K562 (cell line): ENCODE results near the gene FSCN2. TPM values are rescaled to one million over a fixed set of nuclear protein-coding genes. Genes with fewer than 3 reads are reported as not detected.
A peak's percentile ranks its signal among the peaks of the same experiment; 100 is the strongest.

ENCODE experiments used
- ATAC-seq: fragments of 200-7000 bp; cut with Tn5 transposase; 3 replicates; pipeline ENCODE4 v1.9.1; 2020; ENCODE audit warnings: moderate library complexity
- BruUV-seq: library from RNA; stranded (reverse); fragments of 400-500 nt; replicated peaks from 2 replicates; lab custom pipeline; 2021; lab: Mats Ljungman, UMichigan
- CTCF ChIA-PET: fragments of 300-600 bp; formaldehyde crosslinking; extraction: SDS; loops from one replicate; lab custom pipeline; 2021; ENCODE audit warnings: low intra/inter-chr PET ratio; lab: Yijun Ruan, JAX
- POLR2A ChIA-PET: fragments of 300-600, 350-650 bp; sonication (Branson Sonifier 250); formaldehyde crosslinking; extraction: SDS; loops from one replicate; lab custom pipeline; 2021; ENCODE audit warnings: antibody characterized with exemption, inconsistent platforms; lab: Yijun Ruan, JAX
- DNase-seq, 4 experiments: peaks; one replicate each; pipeline versions ENCODE4 v3.0.0 to v3.0.0-alpha.2; 2011 to 2018; ENCODE audit warnings: low spot score in 3 of 4, mixed read lengths in 3 of 4; ENCODE audit errors: extremely low read depth in 1 of 4
- FAIRE-seq: peaks from 2 replicates; lab custom pipeline; 2011; peaks lifted over from hg19 to GRCh38; lab: Jason Lieb, UNC
- H2AFZ ChIP-seq: 2 replicates; pipeline ENCODE4 v1.6.0; 2011; ENCODE audit warnings: low read depth, low read length, control low read depth, inconsistent platforms
- H3K27ac ChIP-seq: fragments of 200-600 bp; 3 replicates; pipeline ENCODE4 v1.8.0; 2011; ENCODE audit warnings: low read depth, mild to moderate bottlenecking, control low read depth, inconsistent platforms, low read length, moderate library complexity, mixed read lengths; ENCODE audit errors: extremely low read depth
- H3K27me3 ChIP-seq, 2 experiments: fragments of 300-600 bp in 1 of 2; 2 replicates in 1 of 2; 3 replicates in 1 of 2; pipeline versions ENCODE4 v1.6.0 to v1.8.0; 2011; ENCODE audit warnings: inconsistent platforms in 2 of 2, low read length in 2 of 2, mild to moderate bottlenecking in 1 of 2, mixed read lengths in 1 of 2, moderate library complexity in 1 of 2; ENCODE audit not compliant: control insufficient read depth in 2 of 2, insufficient read depth in 2 of 2
- H3K36me3 ChIP-seq: fragments of 300-600 bp; 3 replicates; pipeline ENCODE4 v1.8.0; 2011; ENCODE audit warnings: mild to moderate bottlenecking, low read length, inconsistent platforms; ENCODE audit not compliant: control insufficient read depth, insufficient read depth
- H3K4me1 ChIP-seq, 2 experiments: fragments of 200-600 bp in 1 of 2; replicated peaks in 1 of 2; 2 replicates in 1 of 2; 3 replicates in 1 of 2; pipeline versions ENCODE4 v1.5.1 to v1.8.0; 2011; ENCODE audit warnings: inconsistent platforms in 2 of 2, low read length in 2 of 2, mild to moderate bottlenecking in 1 of 2, mixed read lengths in 1 of 2, moderate library complexity in 1 of 2; ENCODE audit not compliant: control insufficient read depth in 2 of 2, insufficient read depth in 2 of 2
- H3K4me2 ChIP-seq: 2 replicates; pipeline ENCODE4 v1.6.1; 2011; ENCODE audit warnings: low read length, control low read depth, inconsistent platforms, mixed read lengths; ENCODE audit not compliant: insufficient read depth
- H3K4me3 ChIP-seq: fragments of 200-600 bp; sonication (generic), shearing (Covaris generic); 2 replicates; pipeline ENCODE4 v1.5.1; 2016; ENCODE audit warnings: control low read depth, inconsistent platforms
- H3K79me2 ChIP-seq: fragments of 200-600 bp; 3 replicates; pipeline ENCODE4 v1.8.0; 2011; ENCODE audit warnings: low read length, inconsistent platforms; ENCODE audit not compliant: control insufficient read depth, insufficient read depth
- H3K9ac ChIP-seq, 2 experiments: 2 replicates each; pipeline versions ENCODE4 v1.6.0 to v1.6.1; 2011; ENCODE audit warnings: low read depth in 2 of 2, low read length in 2 of 2, control low read depth in 1 of 2, inconsistent platforms in 1 of 2, mild to moderate bottlenecking in 1 of 2, mixed read lengths in 1 of 2; ENCODE audit not compliant: insufficient read depth in 1 of 2
- H3K9me1 ChIP-seq: one replicate; pipeline ENCODE4 v1.6.0; 2011; ENCODE audit warnings: inconsistent platforms, mild to moderate bottlenecking, low read length, moderate library complexity; ENCODE audit not compliant: control insufficient read depth, insufficient read depth
- H3K9me3 ChIP-seq: replicated peaks from 2 replicates; pipeline ENCODE4 v1.5.1; 2011; ENCODE audit warnings: low read depth, low read length, inconsistent platforms; ENCODE audit not compliant: control insufficient read depth, insufficient read depth
- H4K20me1 ChIP-seq: replicated peaks from 2 replicates; pipeline ENCODE4 v1.6.1; 2011; ENCODE audit warnings: low read length, inconsistent platforms, mixed read lengths; ENCODE audit not compliant: control insufficient read depth, insufficient read depth
- FOXK2 ChIP-seq, 2 experiments: fragments of 450-650 bp; IDR thresholded peaks in 1 of 2; conservative IDR thresholded peaks in 1 of 2; 2 replicates each; pipeline ENCODE4 v1.6.1; 2016; ENCODE audit warnings: low read depth in 2 of 2, mild to moderate bottlenecking in 1 of 2
- HDAC2 ChIP-seq: fragments of 450-650 bp; IDR thresholded peaks from 2 replicates; pipeline ENCODE4 v1.6.1; 2016; ENCODE audit warnings: mild to moderate bottlenecking
- MED1 ChIP-seq: sonication (generic); formaldehyde crosslinking; IDR thresholded peaks from 2 replicates; pipeline ENCODE4 v1.8.1; 2023; ENCODE audit warnings: missing genetic modification reagents, borderline replicate concordance
- SUPT5H ChIP-seq: fragments of 450-650 bp; IDR thresholded peaks from 2 replicates; pipeline ENCODE4 v1.6.1; 2016
- TARDBP ChIP-seq: fragments of 450-650 bp; IDR thresholded peaks from 2 replicates; pipeline ENCODE4 v1.6.1; 2016
- YBX1 ChIP-seq: fragments of 450-650 bp; IDR thresholded peaks from 2 replicates; pipeline ENCODE4 v1.7.1; 2016; ENCODE audit warnings: mild to moderate bottlenecking
- ZNF140 ChIP-seq: fragments of 250-450 bp; sonication (Bioruptor Pico); IDR thresholded peaks from 2 replicates; pipeline ENCODE4 v1.8.0; 2021; ENCODE audit warnings: moderate library complexity, mild to moderate bottlenecking, inconsistent platforms
- WGBS: fragments of 100-300 bp; shearing (Covaris generic); methylation state at CpG from one replicate; pipeline ENCODE4 v1.1.6; 2016; ENCODE audit warnings: low coverage, mixed read lengths; ENCODE audit not compliant: insufficient coverage; ENCODE audit errors: missing lambda C conversion rate; 5-methylcytosine and 5-hydroxymethylcytosine counted together
- in situ Hi-C: fragments of 300-500 bp; cut with MboI; formaldehyde crosslinking; loops from 4 replicates; pipeline ENCODE4 v1.15.0; 2018; ENCODE audit warnings: inconsistent platforms, mixed read lengths
- intact Hi-C: fragments of 100-400 bp; cut with micrococcal nuclease; formaldehyde crosslinking; loops from 2 replicates; pipeline ENCODE4 v1.14.2; 2022
- polyA plus RNA-seq, 8 experiments: library from polyadenylated mRNA; depleted of rRNA in 4 of 8; stranded (reverse) in 5 of 8; unstranded in 3 of 8; fragments of >200 nt; fragmentation: Nextera tagmentation in 2 of 8; fragmentation: Illumina TruSeq in 1 of 8; extraction: Ambion mirVana in 2 of 8; extraction: Trizol in 1 of 8; gene quantifications; 2 replicates each; pipeline versions ENCODE4 v1.2.1 to v1.2.3, GENCODE V29; 2011 to 2014; ENCODE audit warnings: inconsistent platforms in 1 of 8, missing spikeins in 1 of 8
- total RNA-seq, 7 experiments: library from RNA; depleted of rRNA in 6 of 7; stranded (reverse); fragments of >200 nt in 6 of 7; fragmentation: Illumina TruSeq in 2 of 7; extraction: Trizol in 2 of 7; gene quantifications; 2 replicates each; pipeline versions ENCODE4 v1.2.1 to v1.2.3, GENCODE V29; 2011 to 2021; ENCODE audit warnings: low replicate concordance in 1 of 7
- TF ChIP-seq, protein P1 (sequence below), 2 experiments: IDR thresholded peaks in 1 of 2; conservative IDR thresholded peaks in 1 of 2; 2 replicates each; pipeline ENCODE4 v1.6.1; 2016; ENCODE audit warnings: low read depth in 2 of 2, mild to moderate bottlenecking in 1 of 2, missing compliant biosample characterization in 1 of 2, missing genetic modification characterization in 1 of 2, moderate library complexity in 1 of 2
- TF ChIP-seq, protein P2 (sequence below): sonication (generic); formaldehyde crosslinking; IDR thresholded peaks from 2 replicates; pipeline ENCODE4 v1.8.1; 2023; ENCODE audit warnings: mild to moderate bottlenecking, missing genetic modification reagents
- TF ChIP-seq, protein P3 (sequence below): IDR thresholded peaks from 2 replicates; pipeline ENCODE4 v1.6.1; 2012; ENCODE audit warnings: low read depth, low read length, improper control_type of control experiment, borderline replicate concordance

The FSCN2 gene
- total and polyA plus RNA-seq, 9 of the 15 experiments (the other 6 are each of a cell fraction or from before 2014, with no cell fraction given) = 0.08 TPM; not detected in 8

DNA sequence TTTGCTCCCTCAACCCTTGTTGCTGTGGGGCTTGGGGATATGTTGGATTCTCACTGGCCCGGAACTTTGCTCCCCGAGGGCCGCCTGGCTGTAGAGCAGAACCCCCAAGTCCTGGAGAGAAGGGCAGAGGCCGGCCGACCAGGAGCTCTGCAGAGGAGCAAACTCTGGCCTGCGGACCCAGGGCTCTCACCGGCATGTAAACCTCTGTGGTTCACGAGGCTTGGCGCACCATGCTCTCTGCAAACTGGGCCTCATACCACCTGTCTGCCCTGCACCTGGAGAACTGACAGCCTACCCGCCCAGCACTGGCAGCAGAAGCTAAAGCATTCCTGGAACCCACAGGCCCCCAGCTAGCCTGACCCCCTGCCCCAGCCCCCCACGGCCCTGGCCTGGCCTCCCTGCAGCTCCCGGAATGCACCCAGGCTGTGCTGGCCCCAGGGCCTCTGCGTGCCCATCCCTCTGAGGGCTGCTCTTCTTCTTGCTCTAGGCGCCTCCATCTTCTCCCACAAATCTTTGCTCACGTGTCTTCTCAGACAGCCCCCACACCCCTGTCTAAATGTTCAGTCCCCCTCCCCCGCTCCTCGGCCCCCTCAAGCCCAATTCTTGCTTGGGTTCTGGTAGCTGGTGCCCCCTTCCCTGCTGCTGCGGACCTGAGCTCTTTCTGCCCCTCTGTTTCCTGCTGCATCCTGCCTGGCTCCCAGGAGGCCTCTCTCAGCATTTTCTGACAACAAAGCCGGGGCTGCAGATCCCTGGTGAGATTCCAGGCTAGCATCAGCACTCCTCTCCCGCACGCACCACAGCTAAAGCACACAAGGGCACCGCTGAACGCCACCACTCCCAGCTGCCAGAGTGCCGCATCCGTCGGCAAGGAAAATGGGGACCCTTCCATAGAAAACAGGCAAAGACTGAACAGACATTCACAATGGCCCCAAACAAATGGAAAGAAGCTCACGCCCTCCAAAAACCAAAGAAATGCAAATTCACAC, 38.9 kb upstream of the FSCN2 start:
- DNase-seq (no peak), FAIRE-seq (no peak), ATAC-seq (no peak)
- no TSS peak for BruUV-seq
- POLR2A ChIA-PET = interaction anchor here (0.5 to 3.1 kb wide), 10 partner anchors 11 to 224 kb away, joined by 3 to 18 read pairs (median 6); partner anchors contain the start of gene ACTG1
- Histone ChIP-seq H3K4me1 (peaks cover 14 to 56% of the 10 kb centered on the region in 2 experiments), H3K9me1 (no peaks in the 10 kb centered on the region), H3K9me3 (no peaks in the 10 kb centered on the region), H3K27me3 (no peaks in the 10 kb centered on the region; a peak in 1 of 5 replicates), H4K20me1 (no peaks in the 10 kb centered on the region), H3K79me2 (peaks cover 11% of the 10 kb centered on the region; the same call in 2 of the 3 replicates), H3K36me3 (no peaks in the 10 kb centered on the region), H3K27ac (no peak overlapping the region), H3K9ac (peak overlapping the region in 1 of 2 experiments; percentile 98; a peak in 1 of 4 replicates), H3K4me3 (no peak overlapping the region), H2AFZ (no peak overlapping the region), H3K4me2 (no peak overlapping the region)
- 81% methylated on average over 16 of the region's 27 CpGs for WGBS
- intact Hi-C loops = loop anchor here (10.0 kb wide), 1 partner anchor 195 kb away; the partner anchor contains the start of gene SLC38A10
- in situ Hi-C loops = no loop called here
- CTCF ChIA-PET = no interaction called here
- TF ChIP-seq YBX1 (no peak), SUPT5H (no peak), TARDBP (no peak), HDAC2 (no peak), MED1 (no peak), ZNF140 (CRISPR knock-in tag) (no peak), FOXK2 (conservative IDR thresholded peaks at IDR 0.05 in 1 of 2, IDR thresholded peaks at IDR 0.05 in 1 of 2; ENCODE audit: low read depth in 2 of 2) (no peak)
- TF ChIP-seq, protein P1, sequence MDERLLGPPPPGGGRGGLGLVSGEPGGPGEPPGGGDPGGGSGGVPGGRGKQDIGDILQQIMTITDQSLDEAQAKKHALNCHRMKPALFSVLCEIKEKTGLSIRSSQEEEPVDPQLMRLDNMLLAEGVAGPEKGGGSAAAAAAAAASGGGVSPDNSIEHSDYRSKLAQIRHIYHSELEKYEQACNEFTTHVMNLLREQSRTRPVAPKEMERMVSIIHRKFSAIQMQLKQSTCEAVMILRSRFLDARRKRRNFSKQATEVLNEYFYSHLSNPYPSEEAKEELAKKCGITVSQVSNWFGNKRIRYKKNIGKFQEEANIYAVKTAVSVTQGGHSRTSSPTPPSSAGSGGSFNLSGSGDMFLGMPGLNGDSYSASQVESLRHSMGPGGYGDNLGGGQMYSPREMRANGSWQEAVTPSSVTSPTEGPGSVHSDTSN (CRISPR knock-in tag; IDR thresholded peaks at IDR 0.05; ENCODE audit: low read depth) = no peak
- TF ChIP-seq, protein P1 (tag; conservative IDR thresholded peaks at IDR 0.05; ENCODE audit: low read depth) = no peak
- TF ChIP-seq, protein P2, sequence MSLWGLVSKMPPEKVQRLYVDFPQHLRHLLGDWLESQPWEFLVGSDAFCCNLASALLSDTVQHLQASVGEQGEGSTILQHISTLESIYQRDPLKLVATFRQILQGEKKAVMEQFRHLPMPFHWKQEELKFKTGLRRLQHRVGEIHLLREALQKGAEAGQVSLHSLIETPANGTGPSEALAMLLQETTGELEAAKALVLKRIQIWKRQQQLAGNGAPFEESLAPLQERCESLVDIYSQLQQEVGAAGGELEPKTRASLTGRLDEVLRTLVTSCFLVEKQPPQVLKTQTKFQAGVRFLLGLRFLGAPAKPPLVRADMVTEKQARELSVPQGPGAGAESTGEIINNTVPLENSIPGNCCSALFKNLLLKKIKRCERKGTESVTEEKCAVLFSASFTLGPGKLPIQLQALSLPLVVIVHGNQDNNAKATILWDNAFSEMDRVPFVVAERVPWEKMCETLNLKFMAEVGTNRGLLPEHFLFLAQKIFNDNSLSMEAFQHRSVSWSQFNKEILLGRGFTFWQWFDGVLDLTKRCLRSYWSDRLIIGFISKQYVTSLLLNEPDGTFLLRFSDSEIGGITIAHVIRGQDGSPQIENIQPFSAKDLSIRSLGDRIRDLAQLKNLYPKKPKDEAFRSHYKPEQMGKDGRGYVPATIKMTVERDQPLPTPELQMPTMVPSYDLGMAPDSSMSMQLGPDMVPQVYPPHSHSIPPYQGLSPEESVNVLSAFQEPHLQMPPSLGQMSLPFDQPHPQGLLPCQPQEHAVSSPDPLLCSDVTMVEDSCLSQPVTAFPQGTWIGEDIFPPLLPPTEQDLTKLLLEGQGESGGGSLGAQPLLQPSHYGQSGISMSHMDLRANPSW = no peak
- TF ChIP-seq, protein P3, sequence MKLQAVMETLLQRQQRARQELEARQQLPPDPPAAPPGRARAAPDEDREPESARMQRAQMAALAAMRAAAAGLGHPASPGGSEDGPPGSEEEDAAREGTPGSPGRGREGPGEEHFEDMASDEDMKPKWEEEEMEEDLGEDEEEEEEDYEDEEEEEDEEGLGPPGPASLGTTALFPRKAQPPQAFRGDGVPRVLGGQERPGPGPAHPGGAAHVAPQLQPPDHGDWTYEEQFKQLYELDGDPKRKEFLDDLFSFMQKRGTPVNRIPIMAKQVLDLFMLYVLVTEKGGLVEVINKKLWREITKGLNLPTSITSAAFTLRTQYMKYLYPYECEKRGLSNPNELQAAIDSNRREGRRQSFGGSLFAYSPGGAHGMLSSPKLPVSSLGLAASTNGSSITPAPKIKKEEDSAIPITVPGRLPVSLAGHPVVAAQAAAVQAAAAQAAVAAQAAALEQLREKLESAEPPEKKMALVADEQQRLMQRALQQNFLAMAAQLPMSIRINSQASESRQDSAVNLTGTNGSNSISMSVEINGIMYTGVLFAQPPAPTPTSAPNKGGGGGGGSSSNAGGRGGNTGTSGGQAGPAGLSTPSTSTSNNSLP = no peak
